Motor neuron (in vitro differentiated cells): Measurements from ENCODE around the gene RALGAPA1. TPM values are rescaled to one million over a fixed set of nuclear protein-coding genes. Genes with fewer than 3 reads are reported as not detected.
"Not testable (repeated sequence)": the region's sequence is repeated elsewhere in the genome, so short reads cannot be mapped to it uniquely, and the experiment has no call there.

Source experiments
- ATAC-seq, 8 experiments: fragments of 200-7000 bp; cut with Tn5 transposase; replicated peaks in 6 of 8; 2 replicates each; pipeline ENCODE4 v1.8.0; 2021; ENCODE audit warnings: mild to moderate bottlenecking in 8 of 8, moderate library complexity in 8 of 8
- H3K27ac ChIP-seq, 2 donors: fragments of 250-450 bp; sonication (Bioruptor Pico); 2 replicates each; pipeline ENCODE4 v1.9.0; 2021; ENCODE audit warnings: antibody characterized with exemption in 2 of 2, mild to moderate bottlenecking in 2 of 2, moderate library complexity in 1 of 2
- H3K4me1 ChIP-seq, 2 donors: fragments of 250-450 bp; sonication (Bioruptor Pico); replicated peaks in 1 of 2; 2 replicates each; pipeline ENCODE4 v1.6.1; 2021; ENCODE audit warnings: antibody characterized with exemption in 2 of 2, mild to moderate bottlenecking in 2 of 2, moderate library complexity in 1 of 2
- H3K4me3 ChIP-seq, 5 donors: fragments of 250-450 bp; sonication (Bioruptor Pico); 2 replicates each; pipeline ENCODE4 v1.9.0; 2021; ENCODE audit warnings: antibody characterized with exemption in 5 of 5, mild to moderate bottlenecking in 5 of 5, moderate library complexity in 4 of 5
- WGBS, 10 experiments: fragments of 450-650 bp; shearing (Covaris generic); methylation state at CpG; one replicate each; pipeline ENCODE4 v1.0.0; 2022; 5-methylcytosine and 5-hydroxymethylcytosine counted together
- in situ Hi-C, 9 experiments: fragments of 400-800 bp; cut with MboI; loops; one replicate each; pipeline ENCODE4 v1.15.0; 2021; ENCODE audit warnings: low sequenced_read_pairs in 9 of 9, low pct_unique_long_range_greater_than_20kb in 2 of 9; ENCODE audit not compliant: unreplicated experiment in 9 of 9
- total RNA-seq, 8 experiments: library from RNA; unstranded; fragments of 300-600 nt; gene quantifications; 2 replicates each; pipeline versions ENCODE4 v1.2.3 to v1.2.4, GENCODE V29; 2022

Gene RALGAPA1
- total RNA-seq, 8 experiments from 2014 or later = 30.2 to 71.0 (median 51.2) TPM

DNA sequence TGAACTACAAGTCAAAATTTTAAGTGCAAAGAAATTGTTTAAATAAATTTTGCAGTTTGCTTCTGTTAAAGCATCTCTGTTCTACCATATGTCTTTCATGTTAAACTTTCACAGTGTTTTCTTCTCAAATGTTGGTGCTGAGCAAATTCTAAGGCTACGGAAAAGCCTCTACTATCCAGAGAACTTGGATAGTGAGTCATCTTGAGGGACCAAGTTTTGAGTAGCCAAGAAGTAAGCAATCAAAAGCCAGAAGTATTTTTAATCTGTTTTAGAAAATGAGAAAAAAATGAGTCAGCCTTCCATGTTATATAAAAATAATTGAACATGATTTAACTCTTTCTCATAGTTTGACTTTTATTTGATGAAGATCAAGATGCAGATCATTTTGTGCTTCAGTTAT lies 20.4 kb upstream of the RALGAPA1 start:
- 13 to 100% (median 90%) methylated on average over 1 of the region's 1 CpG; no CpG with 5 or more reads in 4 of the 10 experiments for WGBS, 10 experiments
- Histone ChIP-seq H3K4me1 (peaks cover 4 to 5% of the 10 kb centered on the region in 2 donors), H3K27ac (no peak overlapping the region), H3K4me3 (no peak overlapping the region)
- ATAC-seq = no peak
- in situ Hi-C loops = no loop called here

DNA sequence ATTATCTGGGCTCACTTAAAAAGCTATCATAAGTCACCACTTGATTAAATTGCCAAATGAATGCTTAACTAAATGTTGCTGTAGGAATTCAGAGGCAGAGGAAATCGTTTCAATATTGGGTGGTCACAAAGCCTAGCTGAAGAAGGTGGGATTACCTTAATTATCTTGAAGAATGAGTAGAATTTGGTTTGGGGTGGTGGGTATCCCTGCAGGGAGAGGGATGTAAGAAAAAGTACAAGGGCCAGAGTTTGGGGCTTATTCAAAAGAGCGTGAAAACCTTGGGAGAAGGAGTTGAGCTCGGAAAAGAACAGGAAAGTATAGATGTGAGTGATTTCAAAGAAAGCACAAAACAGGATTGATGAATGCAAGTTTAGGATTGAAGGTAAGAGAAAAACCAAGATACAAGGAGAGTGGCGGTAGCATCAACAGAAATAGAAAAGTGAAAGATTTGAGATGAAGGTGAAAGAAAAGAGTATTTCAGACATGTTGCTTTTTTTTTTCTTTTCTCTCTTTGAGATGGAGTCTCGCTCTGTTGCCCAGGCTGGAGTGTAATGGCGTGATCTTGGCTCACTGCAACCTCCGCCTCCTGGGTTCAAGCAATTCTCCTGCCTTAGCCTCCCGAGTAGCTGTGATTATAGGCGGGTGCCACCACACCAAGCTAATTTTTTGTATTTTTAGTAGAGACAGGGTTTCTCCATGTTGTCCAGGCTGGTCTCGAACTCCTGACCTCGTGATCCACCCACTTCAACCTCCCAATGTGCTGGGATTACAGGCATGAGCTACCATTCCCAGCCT lies 18.8 kb upstream of the RALGAPA1 start:
- ATAC-seq = no peak
- H3K27ac ChIP-seq = no peak overlapping the region
- H3K4me3 ChIP-seq = peak overlapping the region in 4 of 5 donors; percentile 50 to 92 (median 79)

GRCh38 chr14:35826952-35827416 lies 17.9 kb upstream of the RALGAPA1 start:
- in situ Hi-C loops = no loop called here
- peaks cover 4 to 5% of the 10 kb centered on the region in 2 donors for H3K4me1 ChIP-seq
- H3K27ac ChIP-seq = no peak overlapping the region
- ATAC-seq = peak in 1 of 8 experiments; percentile 0
- WGBS, 10 experiments = 0 to 20% (median 3%) methylated on average over 1 to 11 of the region's 11 CpGs; no CpG with 5 or more reads in 1 of the 10 experiments
- H3K4me3 ChIP-seq = peak overlapping the region; percentile 50 to 92 (median 81)

More for the DNA sequence above, 18.8 kb upstream of the RALGAPA1 start:
- H3K4me1 ChIP-seq = peaks cover 4 to 5% of the 10 kb centered on the region in 2 donors
- WGBS, 10 experiments = 78 to 98% (median 90%) methylated on average over 3 to 11 of the region's 11 CpGs
- in situ Hi-C loops = no loop called here

DNA sequence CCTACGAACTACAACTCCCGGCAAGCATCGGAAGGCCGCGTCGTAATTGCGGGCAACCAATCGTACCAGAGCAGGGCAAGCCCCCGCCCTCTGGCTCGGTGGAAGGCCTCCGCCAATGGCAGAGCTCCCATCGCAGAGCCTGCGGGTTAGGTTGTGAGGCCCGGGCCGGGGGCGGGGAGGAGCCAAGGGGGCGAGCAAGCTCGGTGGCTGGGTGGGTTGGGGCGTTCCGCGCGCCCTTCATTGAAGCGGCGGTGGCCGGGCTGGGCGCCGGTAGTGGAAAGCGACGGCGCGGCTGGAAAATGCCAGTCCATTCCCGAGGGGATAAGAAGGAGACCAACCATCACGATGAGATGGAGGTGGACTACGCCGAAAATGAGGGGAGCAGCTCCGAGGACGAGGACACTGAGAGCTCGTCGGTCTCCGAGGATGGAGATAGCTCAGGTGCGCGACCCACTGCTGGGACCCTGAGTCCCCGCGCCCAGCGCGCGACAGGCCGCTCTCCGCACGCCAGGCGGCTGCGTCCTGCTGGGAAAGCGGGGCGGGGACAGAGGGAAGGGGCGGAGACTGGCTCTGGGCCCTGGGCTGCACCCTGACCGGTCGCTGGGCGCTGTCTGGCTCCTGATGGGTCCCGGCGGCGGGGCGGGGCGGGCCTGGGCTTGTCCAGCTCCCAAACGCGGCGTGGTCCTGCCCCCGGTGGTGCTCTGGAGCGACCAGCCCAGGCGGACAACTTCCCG lies 17.3 kb upstream of the RALGAPA1 start, which contains the start of gene BRMS1L:
BRMS1L (plus strand) TSS at position 121 of the 734 bp plus-strand sequence; CDS start at position 300, 179 bp downstream.
- H3K4me1 ChIP-seq = peaks cover 4 to 5% of the 10 kb centered on the region in 2 donors
- peak within 1 kb of the TSS; percentile 76 to 93 for H3K27ac ChIP-seq
- in situ Hi-C loops = no loop called here
- peak; percentile 91 to 97 (median 96) for ATAC-seq
- 0 to 7% (median 0%) methylated on average over 1 to 6 of the region's 70 CpGs; no CpG with 5 or more reads in 6 of the 10 experiments for whole genome bisulfite sequencing, 10 experiments
- H3K4me3 ChIP-seq = peak within 1 kb of the TSS; percentile 50 to 92 (median 81)

GRCh38 chr14:35825968-35826217 lies 16.8 kb upstream of the RALGAPA1 start:
- WGBS, 10 experiments = 0% methylated on average over 3 to 6 of the region's 6 CpGs; no CpG with 5 or more reads in 3 of the 10 experiments
- H3K4me3 ChIP-seq = peak overlapping the region; percentile 37 to 92 (median 77)
- H3K27ac ChIP-seq = no peak overlapping the region
- ATAC-seq = no peak
- in situ Hi-C loops = no loop called here
- H3K4me1 ChIP-seq = peaks cover 4 to 5% of the 10 kb centered on the region in 2 donors

GRCh38 chr14:35824446-35825165 lies 15.5 kb upstream of the RALGAPA1 start:
- not testable (repeated sequence) for H3K4me3 ChIP-seq, H3K4me1 ChIP-seq, H3K27ac ChIP-seq, ATAC-seq
- in situ Hi-C loops = loop anchor here in 1 of 9 experiments (25.0 kb wide), 1 partner anchor 387 kb away; no protein-coding TSS in a partner anchor
- WGBS, 10 experiments = no CpG with 5 or more reads among the region's 55 CpGs

- WGBS, 10 experiments = 40 to 86% (median 67%) methylated on average over 2 to 3 of the region's 3 CpGs
- no peak for ATAC-seq
- no peak overlapping the region for H3K4me3 ChIP-seq
- H3K4me1 ChIP-seq = peaks cover 2 to 3% of the 10 kb centered on the region in 2 donors
- in situ Hi-C loops = loop anchor here in 1 of 9 experiments (25.0 kb wide), 1 partner anchor 385 kb away; no protein-coding TSS in a partner anchor
- no peak overlapping the region for H3K27ac ChIP-seq
Observed at GRCh38 chr14:35822501-35822900, 13.4 kb upstream of the RALGAPA1 start.

DNA sequence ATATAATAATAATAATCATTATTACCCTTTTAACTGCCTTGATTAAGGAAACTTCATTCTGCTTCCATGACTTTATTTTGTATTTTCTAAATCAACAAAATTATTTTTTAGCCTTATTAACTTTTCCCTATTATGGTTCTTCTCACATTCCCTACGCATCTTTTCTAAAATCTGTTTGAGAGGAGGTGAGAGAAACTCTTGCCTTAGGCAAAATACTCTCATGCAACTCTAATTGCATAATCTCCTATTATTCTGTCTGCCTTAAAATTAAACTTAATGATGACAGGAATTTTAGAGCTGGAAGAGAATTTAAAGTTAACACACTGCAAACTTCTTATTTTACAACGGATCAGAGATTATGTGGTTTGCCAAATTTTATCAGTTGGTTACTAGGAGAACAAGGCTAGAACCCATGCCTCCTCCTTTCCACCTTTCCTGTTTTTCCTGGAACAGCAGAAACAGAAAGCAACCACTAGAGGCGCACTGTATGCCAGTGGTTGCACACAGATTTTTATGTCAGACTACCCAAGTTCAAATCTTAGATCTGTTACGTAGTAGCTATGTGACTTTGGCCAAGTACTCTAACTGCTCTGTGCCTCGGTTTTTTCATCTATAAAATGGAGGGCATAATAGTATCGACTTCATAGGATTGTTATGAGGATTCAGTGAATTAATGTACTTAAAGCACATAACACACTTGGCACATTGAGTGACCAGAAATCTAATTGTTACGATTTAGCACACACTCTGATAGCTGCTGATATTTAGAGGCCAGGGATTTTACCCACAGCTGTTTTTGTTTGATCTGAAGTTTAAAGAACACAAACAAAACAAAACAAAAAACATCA lies 12.7 kb upstream of the RALGAPA1 start:
- in situ Hi-C loops = loop anchor here in 1 of 9 experiments (25.0 kb wide), 1 partner anchor 384 kb away; no protein-coding TSS in a partner anchor
- no peak for ATAC-seq
- 0 to 35% (median 23%) methylated on average over 3 to 6 of the region's 7 CpGs for WGBS, 10 experiments

DNA sequence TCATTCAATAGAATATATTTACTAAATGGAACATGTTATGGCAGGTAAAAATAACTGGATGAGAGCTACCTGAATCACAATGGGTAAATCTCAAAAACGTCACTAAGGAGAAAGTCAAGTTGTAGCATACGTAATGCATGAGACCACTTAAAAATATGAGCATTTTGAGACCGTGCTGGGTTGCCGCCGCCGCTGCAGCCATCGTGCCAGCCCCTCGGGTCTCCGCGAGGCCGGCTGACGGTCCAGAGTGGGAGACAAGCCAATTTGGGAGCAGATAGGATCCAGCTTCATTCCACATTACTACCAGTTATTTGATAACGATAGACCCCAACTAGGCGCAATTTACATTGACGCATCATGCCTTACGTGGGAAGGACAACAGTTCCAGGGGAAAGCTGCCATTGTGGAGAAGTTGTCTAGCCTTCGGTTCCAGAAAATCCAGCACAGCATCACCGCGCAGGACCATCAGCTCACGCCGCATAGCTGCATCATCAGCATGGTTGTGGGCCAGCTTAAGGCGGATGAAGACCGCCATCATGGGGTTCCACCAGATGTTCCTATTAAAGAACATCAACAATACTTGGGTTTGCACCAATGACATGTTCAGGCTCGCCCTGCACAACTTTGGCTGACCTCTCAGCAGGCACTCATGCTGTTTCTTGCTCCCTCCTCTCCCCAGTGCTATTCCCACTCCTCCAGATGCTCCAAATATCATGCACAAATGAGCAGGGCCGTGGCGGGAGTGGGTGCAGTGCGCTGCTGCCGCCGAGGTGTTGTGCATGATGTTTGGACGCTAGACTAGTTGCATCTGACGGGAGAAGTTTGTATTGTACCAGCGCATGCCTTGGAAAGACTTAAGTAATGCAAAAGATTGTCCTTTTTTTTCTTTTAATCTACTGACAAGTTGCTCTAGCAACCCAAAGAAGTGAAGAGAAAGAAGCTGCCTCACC lies 10.8 kb upstream of the RALGAPA1 start:
- Histone ChIP-seq H3K4me1 (no peaks in the 10 kb centered on the region), H3K27ac (no peak overlapping the region), H3K4me3 (no peak overlapping the region)
- 55 to 100% (median 85%) methylated on average over 3 to 25 of the region's 32 CpGs for WGBS, 10 experiments
- in situ Hi-C loops = loop anchor here in 1 of 9 experiments (25.0 kb wide), 1 partner anchor 383 kb away; no protein-coding TSS in a partner anchor
- no peak for ATAC-seq

More for the DNA sequence above, 12.7 kb upstream of the RALGAPA1 start:
- no peak overlapping the region for H3K4me3 ChIP-seq
- no peak overlapping the region for H3K27ac ChIP-seq
- no peaks in the 10 kb centered on the region for H3K4me1 ChIP-seq

GRCh38 chr14:35818346-35819115 lies 9.4 kb upstream of the RALGAPA1 start:
- Histone ChIP-seq H3K4me3 (no peak overlapping the region), H3K4me1 (no peaks in the 10 kb centered on the region), H3K27ac (no peak overlapping the region)
- in situ Hi-C loops = loop anchor here in 1 of 9 experiments (25.0 kb wide), 1 partner anchor 381 kb away; no protein-coding TSS in a partner anchor
- peak in 4 of 8 experiments; percentile 57 to 81 (median 69) for ATAC-seq
- 50 to 100% (median 74%) methylated on average over 4 to 13 of the region's 13 CpGs; no CpG with 5 or more reads in 1 of the 10 experiments for WGBS, 10 experiments
